HG02943 (cell line): ENCODE data around the gene PRPH.
"Not testable (repeated sequence)": the region's sequence is repeated elsewhere in the genome, so short reads cannot be mapped to it uniquely, and the experiment has no call there.

Source experiments
- ATAC-seq: cut with Tn5 transposase; IDR thresholded peaks from one replicate; pipeline ENCODE4 v1.9.1; 2021; ENCODE audit warnings: mild to moderate bottlenecking, low read depth, moderate library complexity; ENCODE audit not compliant: unreplicated experiment

Gene PRPH

DNA sequence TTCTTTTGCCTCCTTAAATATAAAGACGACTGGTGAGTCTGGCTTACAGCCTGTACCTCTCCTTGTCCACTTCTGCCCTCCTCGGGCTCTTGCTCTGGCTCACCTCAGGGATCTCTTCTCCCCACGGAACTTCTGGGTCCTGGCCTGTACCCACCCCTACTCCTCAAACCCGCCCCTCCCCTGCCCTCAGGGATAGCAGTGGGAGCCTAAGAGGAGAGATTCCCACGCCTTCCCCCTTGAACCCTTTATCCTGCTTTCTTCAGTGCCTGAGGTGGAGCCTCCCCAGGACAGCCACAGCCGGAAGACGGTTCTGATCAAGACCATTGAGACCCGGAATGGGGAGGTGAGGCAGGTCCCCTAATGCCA lies 2.7 kb downstream of the PRPH start:
- no peak for ATAC-seq

DNA sequence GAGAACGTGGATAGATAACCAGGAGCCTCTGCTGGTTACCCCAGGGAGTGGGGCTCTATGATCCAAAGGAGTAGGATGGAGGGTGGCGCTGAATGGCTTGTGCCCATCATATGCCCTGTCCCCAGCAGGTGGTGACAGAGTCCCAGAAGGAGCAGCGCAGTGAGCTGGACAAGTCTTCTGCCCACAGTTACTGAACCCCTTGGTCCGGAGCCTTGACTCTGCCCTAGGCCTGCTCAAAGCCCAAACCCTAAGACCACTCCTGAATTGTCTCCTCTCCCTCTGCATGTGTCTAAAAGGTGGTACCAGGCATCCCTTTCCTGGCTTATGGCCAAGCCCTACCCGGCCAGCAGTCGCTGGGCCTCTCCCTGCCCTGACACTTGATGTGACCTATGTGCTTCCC lies 3.2 kb downstream of the PRPH start:
- no peak for ATAC-seq

DNA sequence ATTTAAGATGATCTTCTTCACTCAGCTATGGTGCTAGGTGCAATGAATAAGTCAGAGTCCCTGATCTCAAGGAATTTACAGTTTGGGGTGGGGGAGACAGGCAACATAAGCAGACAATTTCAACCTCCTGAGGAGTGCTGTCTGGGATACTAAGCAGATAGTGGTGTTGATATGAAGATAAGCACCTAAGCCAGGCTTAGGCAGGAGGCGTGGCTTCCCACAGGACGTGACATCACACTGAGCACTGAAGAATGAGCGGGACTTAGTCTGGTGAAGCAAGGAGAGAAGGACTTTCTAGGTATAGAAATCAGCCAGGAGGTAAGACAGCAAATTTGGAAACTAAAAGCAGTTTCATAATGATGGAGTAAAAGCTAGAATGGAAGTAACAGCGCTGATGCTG lies 6.8 kb downstream of the PRPH start:
- ATAC-seq, result no peak

DNA sequence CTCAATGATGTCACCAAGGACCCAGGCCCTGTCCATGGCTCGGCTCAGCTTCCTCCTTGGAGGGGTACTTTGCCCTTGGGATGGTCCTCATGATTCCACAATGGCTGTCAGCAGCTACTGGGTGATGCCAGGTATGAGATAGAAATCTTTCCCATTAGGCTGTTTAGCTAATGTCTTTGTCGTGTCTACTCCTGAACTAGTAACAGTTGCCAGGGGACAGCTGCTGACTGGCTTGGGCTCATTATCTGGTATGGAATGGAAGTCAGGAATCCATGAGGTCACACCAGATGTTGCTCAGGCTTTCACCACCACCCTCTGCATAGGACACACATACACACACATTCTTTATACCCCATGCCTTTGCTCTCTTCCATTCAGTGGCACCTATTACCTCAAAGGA lies 9.2 kb downstream of the PRPH start:
- ATAC-seq, result no peak

DNA sequence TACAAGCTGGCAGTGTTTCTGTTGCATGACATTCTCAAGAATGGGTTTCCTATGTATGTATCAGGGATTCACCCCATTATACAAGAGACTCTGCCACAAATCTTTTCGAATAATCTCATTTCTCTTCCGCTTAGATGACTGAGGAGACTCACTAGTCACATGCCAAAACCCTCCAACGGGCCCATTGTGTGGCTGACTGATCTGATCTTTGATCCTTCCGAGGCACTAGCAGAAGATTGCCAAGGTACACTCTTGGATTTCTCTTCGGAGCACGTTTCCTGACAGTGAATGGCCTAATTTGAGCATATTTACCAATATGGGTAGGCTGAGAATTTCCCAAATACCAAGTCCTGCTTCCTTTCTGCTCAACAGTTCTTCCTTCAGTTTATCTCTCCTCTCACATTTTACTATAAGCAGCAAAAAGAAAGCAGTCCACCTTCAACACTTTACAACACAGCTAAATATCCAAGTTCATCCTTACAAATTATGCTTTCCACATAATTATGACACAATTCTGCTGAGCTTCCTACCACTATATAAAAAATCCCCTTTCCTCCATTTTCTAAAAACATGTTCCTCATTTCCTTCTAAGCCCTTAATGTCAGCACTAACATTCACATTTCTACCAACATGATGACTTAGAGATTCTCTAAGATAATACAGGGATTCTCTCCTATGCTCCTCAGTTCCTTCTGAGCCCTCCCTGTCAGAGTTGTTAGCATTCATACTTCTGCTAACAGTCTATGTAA lies 11.0 kb downstream of the PRPH start:
- no peak for ATAC-seq

DNA sequence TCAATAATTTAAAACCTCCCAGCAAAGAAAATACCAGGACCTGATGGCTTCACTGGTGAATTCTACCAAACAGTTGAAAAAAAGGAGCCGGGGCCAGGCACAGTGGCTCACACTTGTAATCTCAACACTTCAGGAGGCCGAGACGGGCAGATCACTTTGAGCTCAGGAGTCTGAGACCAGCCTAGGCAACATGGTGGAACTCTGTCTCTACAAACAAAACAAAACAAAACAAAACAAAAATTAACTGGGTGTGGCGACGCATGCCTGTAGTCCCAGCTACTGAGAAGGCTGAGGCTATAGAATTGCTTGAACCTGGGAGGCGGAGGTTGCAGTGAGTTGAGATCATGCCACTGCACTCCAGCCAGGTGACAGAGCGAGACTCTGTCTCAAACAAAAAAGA lies 14.4 kb downstream of the PRPH start:
- no peak for ATAC-seq

DNA sequence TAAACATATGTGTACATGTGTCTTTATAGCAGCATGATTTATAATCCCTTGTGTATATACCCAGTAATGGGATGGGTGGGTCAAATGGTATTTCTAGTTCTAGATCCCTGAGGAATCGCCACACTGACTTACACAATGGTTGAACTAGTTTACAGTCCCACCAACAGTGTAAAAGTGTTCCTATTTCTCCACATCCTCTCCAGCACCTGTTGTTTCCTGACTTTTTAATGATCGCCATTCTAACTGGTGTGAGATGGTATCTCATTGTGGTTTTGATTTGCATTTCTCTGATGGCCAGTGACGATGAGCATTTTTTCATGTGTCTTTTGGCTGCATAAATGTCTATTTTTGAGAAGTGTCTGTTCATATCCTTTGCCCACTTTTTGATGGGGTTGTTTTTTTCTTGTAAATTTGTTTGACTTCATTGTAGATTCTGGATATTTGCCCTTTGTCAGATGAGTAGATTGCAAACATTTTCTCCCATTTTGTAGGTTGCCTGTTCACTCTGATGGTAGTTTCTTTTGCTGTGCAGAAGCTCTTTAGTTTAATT lies 15.6 kb downstream of the PRPH start:
- ATAC-seq, result not testable (repeated sequence)

DNA sequence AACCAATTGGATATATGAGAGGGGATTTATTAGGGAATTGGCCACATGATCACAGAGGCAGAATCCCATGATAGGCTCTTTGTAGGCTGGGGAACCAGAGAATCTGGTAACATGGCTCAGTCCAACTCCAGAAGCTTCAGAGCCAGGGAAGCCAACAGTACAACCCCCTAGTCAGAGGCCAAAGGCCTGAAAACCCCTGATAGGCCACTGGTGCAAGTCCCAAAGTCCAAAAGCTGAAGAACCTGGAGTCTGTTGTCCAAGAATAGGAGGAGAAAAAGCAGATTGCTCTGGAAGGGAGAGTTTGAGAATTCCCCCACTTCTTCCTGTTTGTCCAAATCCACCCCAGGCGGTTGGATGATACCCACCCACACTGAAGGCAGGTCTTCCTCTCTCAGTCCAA lies 19.9 kb downstream of the PRPH start:
- ATAC-seq, result no peak

DNA sequence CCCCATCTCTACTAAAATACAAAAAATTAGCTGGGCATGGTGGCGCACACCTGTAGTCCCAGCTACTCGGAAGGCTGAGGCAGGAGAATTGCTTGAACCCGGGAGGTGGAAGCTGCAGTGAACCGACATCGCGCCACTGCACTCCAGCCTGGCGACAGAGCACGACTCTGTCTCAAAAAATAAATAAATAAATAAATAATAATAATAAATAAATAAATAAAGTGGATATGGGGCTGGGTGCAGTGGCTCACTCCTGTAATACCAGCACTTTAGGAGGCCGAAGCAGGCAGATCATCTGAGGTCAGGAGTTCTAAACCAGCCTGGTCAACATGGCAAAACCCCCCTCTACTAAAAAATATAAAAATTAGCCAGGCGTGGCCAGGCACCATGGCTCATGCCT lies 22.2 kb downstream of the PRPH start:
- not testable (repeated sequence) for ATAC-seq

DNA sequence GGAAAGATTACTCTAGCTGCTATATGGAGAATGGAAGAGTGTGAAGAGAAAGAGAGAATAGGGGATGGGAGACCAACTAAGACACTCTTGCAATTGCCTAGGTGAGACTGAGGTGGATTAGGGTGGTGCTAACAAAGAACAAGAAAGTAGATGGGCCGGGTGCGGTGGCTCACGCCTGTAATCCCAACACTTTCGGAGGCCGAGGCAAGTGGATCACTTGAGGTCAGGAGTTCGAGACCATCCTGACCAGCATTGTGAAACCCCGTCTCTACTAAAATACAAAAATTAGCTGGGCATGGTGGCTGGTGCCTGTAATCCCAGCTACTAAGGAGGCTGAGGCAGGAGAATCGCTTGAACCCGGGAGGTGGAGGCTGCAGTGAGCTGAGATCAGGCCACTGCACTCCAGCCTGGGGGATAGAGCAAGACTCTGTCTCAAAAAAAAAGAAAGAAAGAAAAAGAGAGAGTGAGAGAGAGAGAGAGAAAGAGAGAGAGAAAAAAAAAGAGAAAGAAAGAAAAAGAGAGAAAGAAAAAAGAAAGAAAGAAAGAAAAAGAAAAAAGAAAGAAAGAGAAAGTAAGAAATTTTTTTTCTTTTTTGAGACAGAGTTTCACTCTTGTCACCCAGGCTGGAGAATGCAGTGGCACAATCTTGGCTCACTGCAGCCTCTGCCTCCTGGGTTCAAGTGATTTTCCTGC lies 25.6 kb downstream of the PRPH start:
- not testable (repeated sequence) for ATAC-seq

DNA sequence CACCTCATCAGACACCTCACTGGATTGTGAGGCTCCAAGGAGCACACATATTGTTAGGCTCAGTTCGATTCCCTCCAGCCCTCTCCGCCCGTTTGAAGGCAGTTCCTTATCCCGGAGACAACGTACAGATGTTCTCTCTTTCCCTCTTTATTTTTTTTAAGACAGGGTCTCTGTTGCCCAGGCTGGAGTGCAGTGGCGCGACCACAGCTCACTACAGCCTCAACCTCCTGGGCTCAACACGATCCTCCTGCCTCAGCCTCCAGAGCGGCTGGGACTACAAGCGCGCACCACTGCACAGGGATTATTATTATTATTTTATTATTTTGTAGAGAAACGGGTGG lies 27.4 kb downstream of the PRPH start:
- no peak for ATAC-seq

DNA sequence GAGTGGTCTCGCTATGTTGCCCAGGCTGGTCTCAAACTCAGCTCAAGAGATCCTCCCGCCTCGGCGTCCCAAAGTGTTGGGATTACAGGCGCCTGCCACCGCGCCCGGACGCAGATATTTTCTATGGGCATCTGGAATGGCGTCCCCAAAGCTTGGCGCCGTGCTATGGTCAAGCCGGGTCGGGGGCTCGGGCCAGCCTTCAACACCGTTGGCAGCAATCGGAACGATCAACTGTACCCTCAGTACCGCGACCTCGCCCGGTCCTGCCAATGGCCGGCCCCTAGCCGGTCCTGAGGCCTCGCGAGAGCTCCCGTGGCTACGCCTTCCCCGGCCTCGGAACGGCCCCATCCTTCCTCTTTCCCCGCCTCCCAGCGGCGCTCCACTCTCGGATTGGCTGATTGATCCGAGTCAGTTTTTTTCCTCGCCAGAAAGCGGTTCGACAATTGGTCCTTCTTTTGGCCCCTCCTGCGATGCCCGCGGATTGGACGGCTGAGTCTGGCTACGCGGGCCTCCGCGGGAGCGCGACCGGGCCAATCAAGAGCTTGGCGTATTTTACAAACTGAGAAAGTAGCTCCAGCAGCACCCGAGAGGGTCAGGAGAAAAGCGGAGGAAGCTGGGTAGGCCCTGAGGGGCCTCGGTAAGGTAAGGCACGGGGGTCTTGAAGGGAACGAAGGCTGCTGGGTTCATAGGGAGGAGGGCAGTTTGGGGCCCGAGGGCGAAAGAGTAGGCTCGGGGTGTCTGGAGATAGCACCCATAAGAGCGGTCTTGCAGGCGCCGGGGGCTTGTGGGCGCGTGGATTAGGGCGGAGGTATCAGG lies 28.0 kb downstream of the PRPH start, which contains the start of gene TROAP:
TROAP (plus strand) TSS at position 548 of the 816 bp plus-strand sequence. CDS start 354 bp downstream, outside the sequence.
- ATAC-seq, result peak; percentile 98

DNA sequence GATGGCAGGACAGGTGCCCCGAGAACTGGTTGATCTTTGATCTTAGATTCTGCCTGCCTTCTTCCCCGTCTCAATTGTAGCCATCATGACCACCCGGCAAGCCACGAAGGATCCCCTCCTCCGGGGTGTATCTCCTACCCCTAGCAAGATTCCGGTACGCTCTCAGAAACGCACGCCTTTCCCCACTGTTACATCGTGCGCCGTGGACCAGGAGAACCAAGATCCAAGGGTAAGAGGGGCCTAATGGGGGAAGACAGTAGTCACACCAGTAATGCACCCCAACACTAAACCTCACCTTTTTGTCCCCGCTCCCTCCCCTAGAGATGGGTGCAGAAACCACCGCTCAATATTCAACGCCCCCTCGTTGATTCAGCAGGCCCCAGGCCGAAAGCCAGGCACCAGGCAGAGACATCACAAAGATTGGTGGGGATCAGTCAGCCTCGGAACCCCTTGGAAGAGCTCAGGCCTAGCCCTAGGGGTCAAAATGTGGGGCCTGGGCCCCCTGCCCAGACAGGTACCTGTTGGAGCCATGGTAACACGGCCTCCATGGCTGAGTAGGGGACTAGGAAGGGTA lies 28.7 kb downstream of the PRPH start:
- ATAC-seq, result no peak

DNA sequence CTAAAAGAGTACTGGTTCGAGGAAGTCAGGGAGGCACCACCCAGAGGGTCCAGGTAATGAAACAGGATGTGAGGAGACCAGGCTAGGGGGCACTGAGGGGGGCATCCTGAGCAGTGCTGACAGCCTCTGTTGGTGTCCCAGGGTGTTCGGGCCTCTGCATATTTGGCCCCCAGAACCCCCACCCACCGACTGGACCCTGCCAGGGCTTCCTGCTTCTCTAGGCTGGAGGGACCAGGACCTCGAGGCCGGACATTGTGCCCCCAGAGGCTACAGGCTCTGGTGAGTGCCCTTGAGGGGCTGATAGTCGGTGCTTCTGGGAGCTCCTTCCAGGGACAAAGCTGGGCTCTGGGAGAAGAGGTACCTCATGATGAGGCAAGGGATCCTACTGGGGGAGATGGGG lies 30.7 kb downstream of the PRPH start:
- ATAC-seq, result no peak

DNA sequence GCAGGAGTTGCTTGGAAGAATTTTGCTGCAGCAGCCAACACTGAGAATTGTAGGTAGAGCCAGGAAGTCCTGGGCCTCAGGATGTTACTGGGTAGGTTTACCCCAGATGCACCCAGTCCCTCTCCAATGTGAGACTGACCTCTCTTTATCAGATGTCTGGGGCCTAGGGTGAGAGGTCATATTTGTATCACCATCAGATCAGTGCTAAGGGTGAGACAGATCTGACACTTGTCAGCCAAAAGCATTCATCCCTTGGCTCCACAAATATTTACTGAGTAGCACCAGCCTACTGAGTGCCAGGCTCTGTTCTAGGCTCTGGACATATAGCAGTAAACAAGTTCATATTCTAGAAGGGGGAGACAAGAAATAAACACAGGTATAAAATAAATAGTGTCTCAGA lies 32.4 kb downstream of the PRPH start:
- no peak for ATAC-seq

DNA sequence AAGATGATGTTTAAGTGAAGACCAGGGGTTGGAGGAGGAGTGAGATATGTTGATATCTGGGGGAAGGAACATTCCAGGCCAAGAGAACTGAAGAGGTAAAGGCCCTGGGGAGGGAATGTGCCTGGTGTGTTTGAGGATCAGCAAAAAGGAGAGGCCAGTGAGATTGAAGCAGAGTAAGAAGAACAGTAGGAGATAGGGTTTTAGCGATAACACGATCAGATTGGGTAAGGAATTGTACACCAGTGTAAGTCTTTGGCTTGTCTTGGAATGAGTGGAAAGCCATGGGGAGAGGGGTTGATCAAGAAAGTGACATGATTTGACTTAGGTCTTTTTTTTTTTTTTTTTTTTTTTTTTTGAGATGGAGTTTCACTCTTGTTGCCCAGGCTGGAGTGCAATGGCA lies 32.9 kb downstream of the PRPH start:
- ATAC-seq, result no peak

DNA sequence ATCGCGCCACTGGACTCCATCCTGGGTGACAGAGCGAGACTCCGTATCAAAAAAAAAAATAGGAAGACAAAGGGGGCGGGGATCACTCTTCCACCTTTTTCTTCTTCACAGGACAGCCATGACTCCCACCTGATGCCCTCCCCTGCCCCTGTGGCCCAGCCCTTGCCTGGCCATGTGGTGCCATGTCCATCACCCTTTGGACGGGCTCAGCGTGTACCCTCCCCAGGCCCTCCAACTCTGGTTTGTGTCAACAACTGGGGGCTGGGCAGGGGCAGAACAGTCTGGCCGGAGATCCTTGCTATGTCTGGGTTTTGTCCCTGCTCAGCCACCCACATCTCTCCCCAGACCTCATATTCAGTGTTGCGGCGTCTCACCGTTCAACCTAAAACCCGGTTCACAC lies 33.9 kb downstream of the PRPH start:
- ATAC-seq, result no peak

DNA sequence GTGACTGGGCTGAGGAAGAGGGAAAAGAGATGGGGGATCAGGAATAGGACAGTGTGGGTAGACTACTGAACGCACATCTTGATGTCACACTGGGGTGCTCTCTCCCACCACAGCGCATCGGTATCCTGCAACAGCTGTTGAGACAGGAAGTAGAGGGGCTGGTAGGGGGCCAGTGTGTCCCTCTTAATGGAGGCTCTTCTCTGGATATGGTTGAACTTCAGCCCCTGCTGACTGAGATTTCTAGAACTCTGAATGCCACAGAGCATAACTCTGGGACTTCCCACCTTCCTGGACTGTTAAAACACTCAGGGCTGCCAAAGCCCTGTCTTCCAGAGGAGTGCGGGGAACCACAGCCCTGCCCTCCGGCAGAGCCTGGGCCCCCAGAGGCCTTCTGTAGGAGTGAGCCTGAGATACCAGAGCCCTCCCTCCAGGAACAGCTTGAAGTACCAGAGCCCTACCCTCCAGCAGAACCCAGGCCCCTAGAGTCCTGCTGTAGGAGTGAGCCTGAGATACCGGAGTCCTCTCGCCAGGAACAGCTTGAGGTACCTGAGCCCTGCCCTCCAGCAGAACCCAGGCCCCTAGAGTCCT lies 35.2 kb downstream of the PRPH start:
- no peak for ATAC-seq

DNA sequence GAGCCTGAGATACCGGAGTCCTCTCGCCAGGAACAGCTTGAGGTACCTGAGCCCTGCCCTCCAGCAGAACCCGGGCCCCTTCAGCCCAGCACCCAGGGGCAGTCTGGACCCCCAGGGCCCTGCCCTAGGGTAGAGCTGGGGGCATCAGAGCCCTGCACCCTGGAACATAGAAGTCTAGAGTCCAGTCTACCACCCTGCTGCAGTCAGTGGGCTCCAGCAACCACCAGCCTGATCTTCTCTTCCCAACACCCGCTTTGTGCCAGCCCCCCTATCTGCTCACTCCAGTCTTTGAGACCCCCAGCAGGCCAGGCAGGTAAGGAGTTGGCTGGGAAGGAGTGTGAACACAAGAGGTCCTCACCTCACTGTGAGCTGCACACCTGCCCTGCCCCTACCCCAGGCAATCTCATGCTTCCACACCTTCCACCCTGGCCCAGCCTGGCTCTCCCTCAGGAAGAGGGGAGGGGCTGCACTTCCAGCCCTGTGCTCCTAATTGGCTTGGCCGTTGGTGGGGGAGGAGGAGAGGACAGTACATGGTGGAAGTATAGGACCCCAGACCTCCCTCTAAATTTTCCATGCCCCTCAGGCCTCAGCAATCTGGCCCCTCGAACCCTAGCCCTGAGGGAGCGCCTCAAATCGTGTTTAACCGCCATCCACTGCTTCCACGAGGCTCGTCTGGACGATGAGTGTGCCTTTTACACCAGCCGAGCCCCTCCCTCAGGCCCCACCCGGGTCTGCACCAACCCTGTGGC lies 35.9 kb downstream of the PRPH start:
- ATAC-seq, result no peak
